ENCODE measurements around the gene LSM14A.

Gene LSM14A

DNA sequence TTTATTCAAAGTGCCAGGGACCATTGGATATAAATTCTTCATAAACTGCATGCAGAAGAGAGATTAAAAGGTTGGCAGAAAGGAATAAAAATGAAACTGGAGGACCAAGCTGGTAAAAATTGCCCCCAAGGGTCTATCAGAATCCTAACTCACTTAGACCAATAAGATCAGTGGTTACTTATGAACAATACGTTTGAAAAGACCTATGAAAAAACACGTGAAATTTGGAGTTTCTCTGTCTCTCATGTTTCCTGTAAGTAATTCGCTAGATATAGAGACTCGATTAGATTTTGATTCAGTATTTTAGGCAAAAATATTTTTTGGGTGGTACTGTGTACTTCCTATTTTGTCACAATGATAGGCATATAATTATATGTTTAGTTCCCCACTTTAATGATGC, 104.9 kb downstream of the LSM14A start:
- Histone ChIP-seq H3K4me3 (ENCODE audit: low read length) (no peak overlapping the region), H3K27me3 (replicated peaks; ENCODE audit: control insufficient read depth, insufficient read depth, low read length) (no peaks in the 10 kb centered on the region), H3K9me3 (ENCODE audit: control insufficient read depth, low read length) (no peaks in the 10 kb centered on the region), H3K4me1 (ENCODE audit: control insufficient read depth, insufficient read depth, low read length) (peaks cover 20% of the 10 kb centered on the region), H3K9ac (ENCODE audit: low read length) (no peak overlapping the region), H3K36me3 (ENCODE audit: control insufficient read depth, insufficient read depth, low read length, severe bottlenecking) (peaks cover 6% of the 10 kb centered on the region)
- DNase-seq (ENCODE audit: low read depth), result no peak

DNA sequence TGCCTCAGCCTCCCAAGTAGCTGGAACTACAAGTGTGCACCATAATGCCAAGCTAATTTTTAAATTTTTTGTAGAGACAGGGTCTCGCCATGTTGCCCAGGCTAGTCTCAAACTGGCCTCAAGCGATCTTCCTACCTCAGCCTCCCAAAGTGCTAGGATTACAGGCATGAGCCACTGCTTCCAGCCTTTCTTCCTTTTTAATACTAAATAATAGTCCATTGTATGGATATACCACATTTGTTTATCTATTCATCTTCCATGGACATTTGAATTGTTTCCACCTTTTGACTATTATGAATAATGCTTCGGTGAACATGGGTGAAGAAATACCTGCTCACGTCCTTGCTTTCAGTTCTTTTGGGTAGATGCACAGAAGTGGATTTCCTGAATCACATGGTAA, 106.5 kb downstream of the LSM14A start:
- H3K4me1 ChIP-seq (ENCODE audit: control insufficient read depth, insufficient read depth, low read length), result peaks cover 19% of the 10 kb centered on the region
- H3K9me3 ChIP-seq (ENCODE audit: control insufficient read depth, low read length), result no peaks in the 10 kb centered on the region
- no peaks in the 10 kb centered on the region for H3K27me3 ChIP-seq (replicated peaks; ENCODE audit: control insufficient read depth, insufficient read depth, low read length)
- peaks cover 6% of the 10 kb centered on the region for H3K36me3 ChIP-seq (ENCODE audit: control insufficient read depth, insufficient read depth, low read length, severe bottlenecking)
- no peak overlapping the region for H3K9ac ChIP-seq (ENCODE audit: low read length)
- no peak overlapping the region for H3K4me3 ChIP-seq (ENCODE audit: low read length)
- no peak for DNase-seq (ENCODE audit: low read depth)
